AG09309 (cell line): Measurements from ENCODE around the gene SRPK2.

Experiments
- DNase-seq: peaks from one replicate; pipeline ENCODE4 v3.0.0-alpha.2; 2010; ENCODE audit warnings: low read depth
- H3K4me3 ChIP-seq: 2 replicates; pipeline ENCODE4 v1.5.1; 2011; ENCODE audit warnings: mild to moderate bottlenecking, low read depth, low read length, moderate library complexity; ENCODE audit not compliant: control insufficient read depth
- CTCF ChIP-seq: IDR thresholded peaks from 2 replicates; pipeline ENCODE4 v1.5.1; 2011; ENCODE audit warnings: mild to moderate bottlenecking, low read depth, low read length, inconsistent platforms; ENCODE audit not compliant: insufficient read depth, control insufficient read depth; ENCODE audit errors: missing control alignments

The SRPK2 gene

GRCh38 chr7:105246679-105247078, 142.0 kb downstream of the SRPK2 start:
- no peak for DNase-seq
- no peak overlapping the region for H3K4me3 ChIP-seq
- TF ChIP-seq CTCF = no peak

DNA sequence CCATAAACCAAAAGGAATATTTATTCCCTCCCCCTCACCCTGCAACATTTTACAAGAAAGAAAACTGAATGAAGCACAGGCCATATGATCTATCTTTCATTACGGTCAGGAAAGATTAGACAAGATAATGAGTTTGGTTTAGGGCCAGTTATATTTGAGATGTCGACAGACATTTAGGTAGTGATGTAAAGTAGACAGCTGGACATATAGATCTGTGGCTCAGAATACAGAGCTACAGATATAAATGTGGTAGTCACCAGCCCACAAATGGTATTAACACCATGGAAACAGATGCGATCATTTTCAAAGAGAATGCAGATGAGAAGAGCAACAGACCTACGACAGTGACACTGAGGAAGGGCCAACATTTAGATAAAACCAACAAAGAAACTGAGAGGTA, 142.5 kb downstream of the SRPK2 start:
- no peak for DNase-seq
- H3K4me3 ChIP-seq = no peak overlapping the region
- no peak for TF ChIP-seq CTCF

DNA sequence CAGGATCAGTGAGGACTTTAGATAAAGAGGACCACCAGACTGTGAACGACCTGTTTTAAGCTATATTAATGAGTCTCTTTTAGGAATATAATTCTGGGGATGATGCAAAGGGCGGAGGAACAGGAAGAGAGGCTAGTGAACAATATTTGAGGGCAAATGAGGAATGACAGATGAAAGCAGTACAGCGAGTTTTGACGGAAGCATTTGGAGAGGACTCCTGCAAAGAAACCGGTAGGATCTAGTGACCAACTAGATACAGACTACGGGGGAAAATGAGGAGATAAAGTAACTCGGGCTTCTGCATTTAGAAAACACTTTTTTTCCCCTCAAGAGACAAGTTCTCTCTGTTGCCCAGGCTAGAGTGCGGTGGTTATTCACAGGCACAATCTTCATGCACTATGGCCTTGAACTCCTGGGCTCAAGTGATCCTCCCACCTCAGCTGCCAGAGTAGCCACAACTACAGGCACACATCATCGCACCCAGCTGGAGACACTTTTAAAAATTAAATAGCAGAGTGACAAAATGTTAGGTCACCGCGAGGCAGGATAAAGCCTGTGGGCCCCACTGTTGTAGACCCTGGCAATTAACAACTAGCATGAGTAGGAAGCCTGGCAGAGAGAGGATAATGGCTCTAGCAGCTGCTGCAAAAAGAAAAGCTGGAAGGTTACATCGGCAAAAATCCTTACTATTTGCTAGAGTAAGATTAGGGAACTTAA, 143.2 kb downstream of the SRPK2 start:
- TF ChIP-seq CTCF = no peak
- H3K4me3 ChIP-seq = no peak overlapping the region
- no peak for DNase-seq

- TF ChIP-seq CTCF = no peak
- H3K4me3 ChIP-seq = no peak overlapping the region
- DNase-seq = no peak
Measured at GRCh38 chr7:105244594-105244993, 144.1 kb downstream of the SRPK2 start.

DNA sequence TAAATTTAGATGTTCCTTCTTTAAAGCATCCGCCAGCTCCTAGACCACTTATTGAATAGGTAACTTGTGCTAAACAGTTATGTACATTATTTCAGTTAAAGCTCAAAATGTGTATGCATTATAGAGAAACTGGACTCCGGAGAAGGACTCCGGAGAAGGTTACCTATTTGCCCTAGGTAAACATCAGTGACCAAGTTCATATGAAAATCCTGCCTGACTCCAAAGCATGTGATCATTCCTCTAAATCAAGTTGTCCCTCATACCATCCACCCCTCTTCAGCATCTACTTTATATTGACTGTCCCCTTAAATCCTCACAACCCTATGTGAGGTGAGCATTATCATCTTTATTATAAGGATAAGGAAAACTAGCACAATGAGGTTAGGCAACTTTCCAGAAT, 147.5 kb downstream of the SRPK2 start:
- no peak for TF ChIP-seq CTCF
- H3K4me3 ChIP-seq = no peak overlapping the region
- no peak for DNase-seq

DNA sequence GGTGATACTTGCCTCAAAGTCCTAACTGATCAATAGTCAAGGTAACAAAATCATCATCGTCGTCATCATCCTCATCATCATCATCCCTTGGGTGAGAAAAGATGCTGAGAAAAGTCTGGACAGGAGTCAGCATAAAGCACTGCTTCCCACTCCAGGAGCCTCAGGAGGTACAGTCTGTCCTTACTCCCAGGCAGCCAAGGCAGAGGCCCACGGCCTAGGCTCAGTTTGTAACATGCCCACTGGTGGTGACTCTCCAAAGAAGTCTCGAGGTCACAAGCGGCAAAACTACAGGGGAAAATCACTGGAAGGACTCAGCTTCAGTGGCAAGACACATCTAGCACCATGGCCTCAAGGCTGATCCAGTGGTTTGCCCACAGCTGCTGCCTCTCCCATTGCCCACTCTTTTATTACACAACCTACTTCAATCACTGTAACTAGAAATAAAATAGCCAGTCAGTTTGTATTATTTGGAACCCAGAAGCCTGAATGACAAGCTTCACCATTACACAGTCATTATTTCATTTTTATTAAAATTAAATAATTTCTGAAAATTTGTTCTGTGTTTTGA, 150.4 kb downstream of the SRPK2 start:
- H3K4me3 ChIP-seq = no peak overlapping the region
- TF ChIP-seq CTCF = no peak
- DNase-seq = no peak
